SKM-1 (cell line): ENCODE data around the gene ANKMY2.
"Not testable (repeated sequence)": the region's sequence is repeated elsewhere in the genome, so short reads cannot be mapped to it uniquely, and the experiment has no call there.

ENCODE experiments used
- DNase-seq: peaks from one replicate; lab custom pipeline; 2025; ENCODE audit not compliant: unreplicated experiment; lab: John Stamatoyannopoulos, UW

Gene ANKMY2

DNA sequence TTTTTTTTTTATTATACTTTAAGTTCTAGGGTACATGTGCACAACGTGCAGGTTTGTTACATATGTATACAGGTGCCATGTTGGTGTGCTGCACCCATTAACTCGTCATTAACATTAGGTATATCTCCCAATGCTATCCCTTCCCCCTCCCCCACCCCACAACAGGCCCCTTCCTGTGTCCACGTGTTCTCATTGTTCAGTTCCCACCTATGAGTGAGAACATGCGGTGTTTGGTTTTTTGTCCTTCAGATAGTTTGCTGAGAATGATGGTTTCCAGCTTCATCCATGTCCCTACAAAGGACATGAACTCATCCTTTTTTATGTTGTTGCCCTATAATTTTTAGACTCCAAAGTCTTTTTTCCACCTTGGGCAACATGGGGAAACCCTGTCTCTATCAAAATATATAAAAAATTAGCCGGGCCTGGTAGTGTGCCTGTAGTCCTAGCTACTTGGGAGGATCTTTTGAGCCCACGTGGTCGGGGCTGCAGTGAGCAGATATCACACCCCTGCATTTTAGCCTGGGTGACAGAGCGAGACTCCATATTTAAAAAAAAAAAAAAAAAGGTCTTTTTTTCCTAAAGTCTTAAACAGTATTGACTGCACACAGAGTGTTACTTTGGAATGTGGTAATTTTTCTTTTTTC, 14.4 kb upstream of the ANKMY2 start:
- not testable (repeated sequence) for DNase-seq

DNA sequence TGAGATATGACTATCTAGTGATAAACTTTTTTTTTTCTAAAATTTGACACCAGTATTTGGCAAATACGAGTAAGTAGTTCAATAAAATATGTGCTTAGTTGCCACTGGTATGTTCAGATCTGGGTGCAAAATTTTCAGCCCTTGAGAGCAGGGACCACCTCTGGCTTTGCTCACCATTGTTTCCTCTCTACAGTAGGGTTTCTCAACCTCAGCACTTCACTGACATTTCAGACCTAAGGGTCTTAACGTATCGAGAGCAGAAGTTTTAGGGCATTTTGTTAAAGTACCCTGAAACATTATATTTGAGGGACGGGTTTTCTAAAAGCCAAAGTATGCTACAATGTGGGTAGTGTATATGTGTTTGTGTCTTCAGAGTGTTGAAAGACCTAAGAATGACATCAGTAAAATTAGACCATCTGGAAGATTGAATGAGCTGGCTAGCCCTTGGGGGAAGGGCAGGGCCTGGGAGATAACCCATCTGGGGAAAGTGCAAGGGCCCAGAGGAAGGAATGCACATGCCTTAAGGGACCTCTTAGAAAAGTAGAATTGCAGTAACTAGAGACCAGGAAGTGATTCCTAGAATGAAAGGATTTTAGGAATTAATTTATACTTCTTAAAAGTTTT, 12.2 kb upstream of the ANKMY2 start:
- DNase-seq, result no peak

DNA sequence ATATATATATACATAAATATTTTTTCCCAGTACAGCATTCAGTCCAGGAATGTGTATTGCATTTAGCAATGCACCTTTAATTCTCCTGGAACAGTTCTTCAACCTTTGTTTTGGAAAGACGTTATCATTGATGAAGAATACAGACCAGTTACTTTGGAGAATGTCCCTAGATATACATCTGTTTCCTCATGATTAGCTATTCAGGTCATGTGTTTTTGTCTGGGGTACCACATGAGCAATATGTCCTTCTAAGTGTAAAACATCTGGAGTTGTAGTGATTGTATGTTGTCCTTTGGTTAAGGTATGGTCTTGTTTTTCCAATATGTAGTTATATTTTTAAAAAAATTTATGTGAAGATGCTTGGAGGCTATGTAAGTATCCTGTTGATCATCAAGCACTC, 10.6 kb upstream of the ANKMY2 start:
- no peak for DNase-seq

GRCh38 chr7:16655394-16655793, 9.8 kb upstream of the ANKMY2 start:
- no peak for DNase-seq

DNA sequence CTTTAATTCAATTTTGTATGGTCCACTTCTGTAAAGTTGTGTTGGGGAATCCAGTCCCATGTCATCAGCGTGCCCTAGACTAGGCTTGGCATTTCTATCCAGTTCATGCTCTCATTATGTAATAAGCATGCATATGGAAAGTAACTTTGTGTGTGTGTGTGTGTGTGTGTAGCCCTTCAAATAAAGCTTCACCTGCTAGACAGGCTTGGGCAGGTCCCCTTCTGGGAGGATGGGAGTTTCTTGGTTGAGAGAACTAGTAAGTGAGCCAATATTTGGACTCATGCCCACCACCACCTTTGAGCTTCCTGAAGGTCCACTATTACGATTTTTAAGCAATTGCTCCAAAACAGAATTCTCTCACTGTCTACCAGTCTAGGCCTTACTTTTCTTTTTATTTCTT, 7.3 kb upstream of the ANKMY2 start:
- no peak for DNase-seq

- no peak for DNase-seq
Observed at GRCh38 chr7:16652240-16652583, 6.7 kb upstream of the ANKMY2 start.

GRCh38 chr7:16651396-16652239, 6.1 kb upstream of the ANKMY2 start:
- no peak for DNase-seq

- DNase-seq, result no peak
Observed at GRCh38 chr7:16650266-16650665, 4.7 kb upstream of the ANKMY2 start.

DNA sequence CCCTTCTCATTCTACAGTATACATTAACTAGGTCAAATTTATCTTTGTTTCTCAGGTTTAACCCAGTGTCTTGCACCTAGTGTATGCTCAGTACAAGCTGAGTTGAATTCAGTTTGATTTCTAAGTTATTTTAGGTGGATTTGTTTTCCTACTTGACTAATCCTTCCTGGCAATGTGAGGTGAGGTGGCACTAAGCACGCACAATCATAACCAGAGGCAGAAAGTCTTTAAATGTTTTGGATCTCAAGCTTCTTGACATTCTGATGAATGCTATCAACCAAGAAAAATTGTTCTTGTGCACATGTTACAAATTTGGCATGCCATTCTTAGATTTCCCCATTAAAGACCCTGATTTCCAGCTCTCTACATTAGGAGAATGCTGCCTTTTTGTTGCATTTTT, 3.6 kb upstream of the ANKMY2 start:
- DNase-seq, result no peak

GRCh38 chr7:16648551-16648950, 3.0 kb upstream of the ANKMY2 start:
- no peak for DNase-seq

DNA sequence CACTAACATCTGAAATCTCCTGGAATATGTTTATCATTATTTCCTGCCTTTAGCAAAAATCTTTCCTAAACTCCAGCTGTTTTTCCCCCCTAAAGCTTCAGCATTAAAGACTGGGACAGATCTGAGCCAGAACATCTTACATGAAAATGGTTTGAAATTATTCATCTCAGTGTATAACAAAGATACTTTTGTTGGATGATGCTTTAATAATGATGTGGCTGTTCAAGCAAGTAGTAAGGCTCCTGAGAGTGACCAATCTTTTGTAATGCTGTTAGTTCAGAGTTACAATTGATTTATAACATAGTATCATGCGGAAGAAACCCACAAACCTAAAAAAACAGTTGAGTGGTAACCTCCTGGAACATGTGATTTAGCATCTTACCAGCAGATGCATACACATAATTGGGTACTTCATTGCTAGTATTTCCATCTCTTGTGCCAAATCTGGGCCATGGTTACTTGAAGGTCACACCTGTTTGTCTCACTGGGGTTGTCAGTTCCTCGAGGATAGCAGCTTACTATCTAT, 1.9 kb upstream of the ANKMY2 start:
- no peak for DNase-seq

DNA sequence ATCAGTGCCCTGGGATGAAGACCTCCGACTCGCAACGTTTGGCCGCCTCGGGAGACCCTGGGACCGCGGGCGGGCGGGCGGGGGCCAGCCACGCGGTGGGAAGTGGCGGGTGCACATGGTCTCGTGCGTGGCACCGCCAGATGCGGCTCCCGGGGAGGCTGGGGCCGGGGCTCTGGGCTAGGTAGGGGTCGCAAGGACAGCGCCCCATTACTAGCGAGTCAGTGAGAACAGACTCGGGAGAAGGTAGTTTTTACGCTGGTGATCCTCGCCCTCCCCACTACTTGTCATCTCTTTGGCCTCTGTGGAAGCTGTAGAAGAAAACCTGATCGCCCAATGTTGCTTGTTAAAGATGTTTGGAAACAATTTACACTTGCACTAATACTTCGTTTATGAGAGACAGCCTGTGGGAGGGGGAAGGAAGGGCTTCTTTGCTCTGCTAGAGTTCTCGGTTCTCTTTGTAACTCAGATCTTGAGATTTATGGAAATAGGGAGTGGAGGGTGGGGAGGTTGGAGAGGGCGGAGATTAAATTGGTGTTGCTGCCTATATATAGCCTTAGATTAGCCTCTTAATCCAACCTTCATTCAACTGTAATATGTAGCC, 1.0 kb upstream of the ANKMY2 start:
- DNase-seq, result no peak

DNA sequence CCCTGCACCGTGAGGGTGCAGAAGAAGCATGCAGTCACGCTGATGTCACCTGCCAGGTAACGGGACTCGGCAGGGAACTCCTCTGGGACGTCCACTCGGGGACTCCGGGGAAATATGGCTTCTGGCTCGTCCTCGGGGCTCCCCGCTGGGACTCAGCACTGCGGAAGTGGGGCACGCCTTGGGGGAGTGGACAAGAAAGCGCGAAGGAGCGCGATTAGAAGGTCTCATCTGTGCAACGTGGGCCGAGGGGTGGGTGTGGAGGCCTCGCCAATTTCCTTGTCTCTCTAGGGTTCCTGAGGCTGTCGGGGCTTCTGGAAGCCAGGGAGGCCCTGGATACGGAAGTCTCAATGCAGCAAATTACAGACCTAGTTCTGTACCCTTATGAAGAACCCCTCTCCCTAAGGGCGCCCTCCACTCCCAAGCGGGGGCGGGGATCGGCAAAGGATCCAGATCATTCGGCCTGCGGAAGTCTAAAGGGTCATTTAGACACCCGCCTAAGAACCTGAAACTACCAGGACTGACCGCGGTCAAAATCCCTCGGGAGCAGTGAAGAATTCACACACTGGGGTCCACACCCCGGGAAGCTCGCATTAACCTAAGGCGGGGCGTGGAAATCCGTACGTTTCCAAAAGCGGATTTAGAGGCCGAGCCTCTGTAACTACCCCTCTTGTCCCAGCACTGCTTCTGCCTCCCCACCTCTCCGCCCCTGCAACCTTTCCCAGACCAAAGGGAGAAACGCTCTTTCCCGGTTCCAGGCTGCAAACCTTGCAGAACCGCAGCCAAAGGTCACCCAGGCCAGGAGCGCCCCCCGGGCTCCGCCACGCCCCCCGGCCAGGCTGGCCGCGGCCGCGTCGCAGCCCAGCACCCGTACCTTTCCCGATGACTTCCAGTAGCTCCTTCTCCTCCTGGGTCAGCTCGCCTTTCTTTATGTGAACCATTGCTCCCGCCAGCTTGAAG, 640 bp downstream of the ANKMY2 start:
- DNase-seq, result no peak

DNA sequence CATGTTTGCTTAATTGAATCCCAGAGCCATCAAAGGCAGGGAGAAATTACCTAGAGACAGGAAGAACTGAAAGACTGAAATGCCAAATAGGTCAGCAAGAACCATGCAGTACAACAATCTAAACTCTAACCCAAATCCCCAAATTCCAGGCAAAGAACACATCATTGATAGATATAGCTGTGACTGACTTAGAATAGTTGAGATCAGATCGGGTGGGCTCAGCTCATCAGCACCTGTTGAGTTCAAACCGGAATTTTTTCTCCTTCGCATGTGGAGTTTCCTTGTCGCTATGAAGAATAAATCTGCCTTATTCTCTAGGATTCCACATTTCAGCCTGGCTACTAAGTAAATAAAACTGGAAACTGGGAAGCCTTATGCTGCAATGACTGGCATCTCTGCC, 1.4 kb downstream of the ANKMY2 start:
- DNase-seq, result no peak

GRCh38 chr7:16638282-16639280, 7.0 kb downstream of the ANKMY2 start:
- DNase-seq, result no peak

DNA sequence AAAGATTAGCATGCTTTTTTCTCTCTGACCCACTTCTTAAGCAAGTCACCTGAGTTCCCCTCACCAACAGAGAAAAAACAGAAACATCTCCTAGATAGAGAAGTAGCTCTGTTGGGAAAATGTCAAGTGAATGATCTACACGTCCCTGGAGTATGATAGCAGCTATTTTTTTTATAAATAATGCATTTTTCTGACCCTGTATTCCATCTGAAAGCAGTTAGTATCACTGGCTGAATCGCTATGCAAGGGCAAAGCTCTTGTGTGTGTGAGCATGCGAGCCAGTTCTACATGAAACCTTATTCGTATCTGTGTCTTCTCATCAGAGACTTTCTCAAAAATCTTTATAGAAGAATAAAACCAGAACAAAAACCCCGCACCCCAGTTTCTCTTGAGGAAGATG, 8.2 kb downstream of the ANKMY2 start:
- no peak for DNase-seq

GRCh38 chr7:16636555-16637101, 8.9 kb downstream of the ANKMY2 start:
- no peak for DNase-seq

DNA sequence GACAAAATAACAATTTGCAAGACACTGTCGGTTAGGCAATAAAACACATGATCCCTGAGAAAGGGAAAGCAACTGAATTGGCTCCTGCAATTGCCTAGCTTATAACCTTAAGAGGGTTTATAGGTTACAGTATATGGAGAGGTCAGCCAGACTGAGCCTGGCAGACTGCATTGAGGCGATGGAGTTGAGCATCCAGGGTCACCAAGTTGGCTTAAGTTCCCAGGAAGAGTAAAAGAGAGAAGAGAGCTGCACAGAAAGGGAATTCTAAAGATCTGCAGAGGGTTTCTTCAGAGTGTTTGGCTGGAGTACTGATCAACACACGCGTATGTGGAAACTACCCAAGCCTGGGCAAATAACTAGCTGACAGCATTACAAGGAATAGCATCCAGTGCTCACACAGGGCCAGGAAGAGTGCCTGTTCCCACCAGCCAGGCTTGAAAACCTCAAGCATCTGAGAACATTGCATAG, 11.2 kb downstream of the ANKMY2 start:
- DNase-seq, result no peak

- no peak for DNase-seq
Observed at GRCh38 chr7:16630654-16631053, 14.9 kb downstream of the ANKMY2 start.
